Right lobe of liver (tissue), 6 donors: ENCODE data around the gene IBSP. TPM values are rescaled to one million over a fixed set of nuclear protein-coding genes. Genes with fewer than 3 reads are reported as not detected.

Experiments used
- ATAC-seq, 4 donors: fragments of 200-7000 bp; cut with Tn5 transposase; one replicate each; pipeline ENCODE4 v1.9.1; 2020; ENCODE audit warnings: mild to moderate bottlenecking in 4 of 4, moderate library complexity in 4 of 4
- DNase-seq, 3 donors: peaks; one replicate each; pipeline ENCODE4 v3.0.0-alpha.2; 2020
- H3K27ac ChIP-seq, 3 donors: fragments of 200-600 bp; one replicate each; pipeline ENCODE4 v1.8.0; 2022
- H3K27me3 ChIP-seq, 2 donors: fragments of 200-600 bp; one replicate each; pipeline ENCODE4 v1.8.0; 2022
- H3K36me3 ChIP-seq, 4 donors: fragments of 200-600 bp; sonication (generic) in 1 of 4; one replicate each; pipeline versions ENCODE4 v1.5.1 to v1.8.0; 2017 to 2022; ENCODE audit warnings: control low read depth in 1 of 4
- H3K4me1 ChIP-seq, 4 donors: fragments of 200-600 bp; sonication (generic) in 1 of 4; one replicate each; pipeline versions ENCODE4 v1.5.1 to v1.8.0; 2017 to 2022; ENCODE audit warnings: control low read depth in 1 of 4
- H3K4me3 ChIP-seq, 3 donors: fragments of 200-600 bp; one replicate each; pipeline ENCODE4 v1.8.0; 2022
- H3K9me3 ChIP-seq, 4 donors: fragments of 200-600 bp; sonication (generic) in 1 of 4; one replicate each; pipeline versions ENCODE4 v1.5.1 to v1.8.0; 2017 to 2022; ENCODE audit warnings: control low read depth in 1 of 4
- CTCF ChIP-seq, 4 donors: fragments of 200-600 bp in 3 of 4; fragments of 450-650 bp in 1 of 4; IDR thresholded peaks; one replicate each; pipeline versions ENCODE4 v1.5.1 to v1.8.0; 2016 to 2022; ENCODE audit warnings: antibody characterized with exemption in 4 of 4, mild to moderate bottlenecking in 2 of 4
- POLR2A ChIP-seq: fragments of 450-650 bp; IDR thresholded peaks from one replicate; pipeline ENCODE4 v1.6.1; 2017; ENCODE audit warnings: antibody characterized with exemption, mild to moderate bottlenecking
- WGBS: methylation state at CpG from one replicate; pipeline ENCODE4 v1.1.6; 2018; ENCODE audit warnings: low coverage, low lambda C conversion rate; ENCODE audit not compliant: insufficient coverage; ENCODE audit errors: missing lambda C conversion rate; 5-methylcytosine and 5-hydroxymethylcytosine counted together
- intact Hi-C, 2 donors: fragments of 100-400 bp; cut with DNase I; formaldehyde crosslinking; loops; one replicate each; pipeline versions ENCODE4 v1.11.2 to v1.14.1; 2022
- total RNA-seq, 6 experiments: library from RNA; depleted of rRNA in 2 of 6; stranded (reverse); fragments of >200 nt in 2 of 6; fragmentation: NEBNext Ultra II Directional in 3 of 6; extraction: Animal tissue kit (Norgen Biotek cat#: 25700) in 3 of 6; gene quantifications; one replicate each; pipeline versions ENCODE4 v1.1.0 to v1.2.4, GENCODE V29; 2016 to 2023
- donor health status: DM: no; HTN: yes; CAD: no.
- donor health status: DM: no; HTN: no; CAD: no.
- donor health status: DM: no; HTN: no; CAD: no.
- donor health status: DM: no; HTN: yes; CAD: no.
- donor health status: DM: no; HTN: yes; CAD: no.

IBSP gene
- total RNA-seq, 6 experiments from 2014 or later: not detected

- H3K4me3 ChIP-seq: no peak overlapping the region
- DNase-seq: no peak
- WGBS: 65% methylated on average over 2 of the region's 2 CpGs
- no peaks in the 10 kb centered on the region for H3K4me1 ChIP-seq
- no peaks in the 10 kb centered on the region for H3K27me3 ChIP-seq
- H3K27ac ChIP-seq: no peak overlapping the region
- no peaks in the 10 kb centered on the region for H3K36me3 ChIP-seq
- no peaks in the 10 kb centered on the region for H3K9me3 ChIP-seq
- intact Hi-C loops: no loop called here
- no peak for ATAC-seq
- no peak for TF ChIP-seq POLR2A
- TF ChIP-seq CTCF (IDR thresholded peaks at IDR 0.05): no peak
These were observed 12.6 kb downstream of the IBSP start for GRCh38 chr4:87811977-87812376.

DNA sequence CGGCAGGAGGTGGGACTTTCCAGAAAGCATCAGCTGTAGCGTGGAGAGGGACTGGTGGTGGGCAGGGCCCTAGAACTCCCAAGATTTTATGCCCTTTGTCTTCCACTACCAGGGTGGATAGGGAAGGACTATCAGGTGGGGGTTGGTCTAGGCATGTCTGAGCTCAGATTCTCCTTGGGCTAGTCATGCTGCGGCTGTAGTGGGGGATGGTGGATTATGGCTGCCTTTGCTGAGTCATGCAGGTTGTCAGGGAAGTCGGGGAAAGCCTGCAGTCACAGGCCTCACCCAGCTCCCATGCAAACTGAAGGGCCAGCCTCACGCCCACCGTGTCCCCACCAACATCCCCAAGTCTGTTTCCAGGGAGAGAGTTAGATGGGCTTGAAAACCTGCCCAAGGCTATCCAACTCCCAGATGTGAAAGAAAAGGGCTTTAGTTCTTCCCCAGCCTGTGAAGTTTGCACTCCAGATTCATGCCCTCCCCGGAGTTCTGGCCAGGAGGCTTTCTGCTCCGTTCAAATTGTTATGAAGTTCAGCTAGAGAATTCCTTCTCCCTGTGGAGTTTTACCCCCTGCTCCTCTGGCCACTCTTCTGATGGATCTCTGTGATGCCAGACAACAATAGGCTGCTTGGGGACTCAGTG lies 20.0 kb downstream of the IBSP start:
- intact Hi-C loops: no loop called here
- DNase-seq (no peak), ATAC-seq (no peak)
- no peak for TF ChIP-seq CTCF (IDR thresholded peaks at IDR 0.05)
- TF ChIP-seq POLR2A: no peak
- no peaks in the 10 kb centered on the region for H3K27me3 ChIP-seq
- no peak overlapping the region for H3K4me3 ChIP-seq
- WGBS: 75% methylated on average over 1 of the region's 8 CpGs
- no peak overlapping the region for H3K27ac ChIP-seq
- H3K9me3 ChIP-seq: no peaks in the 10 kb centered on the region
- H3K36me3 ChIP-seq: no peaks in the 10 kb centered on the region
- H3K4me1 ChIP-seq: no peaks in the 10 kb centered on the region

DNA sequence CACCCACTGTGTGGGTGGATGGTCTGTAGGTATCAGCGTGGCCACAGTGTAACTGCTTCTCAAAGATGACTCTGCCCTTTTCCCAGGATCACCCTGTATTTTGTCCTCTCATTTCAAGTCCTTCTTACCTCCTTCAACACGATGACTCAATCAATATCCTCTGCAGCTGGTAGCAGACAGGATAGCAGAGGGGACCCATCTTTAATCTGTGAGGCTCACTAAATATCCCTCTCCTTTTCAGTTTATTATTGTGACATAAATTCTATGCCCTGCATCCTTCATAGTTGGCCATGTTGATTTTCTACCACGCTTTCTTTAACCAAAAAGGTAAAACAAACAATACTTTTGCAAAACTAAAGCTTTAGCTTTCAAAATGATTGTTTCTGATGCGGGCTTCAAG lies 23.8 kb downstream of the IBSP start:
- intact Hi-C loops: no loop called here
- no peak for TF ChIP-seq POLR2A
- TF ChIP-seq CTCF (IDR thresholded peaks at IDR 0.05): no peak
- Histone ChIP-seq H3K27me3 (no peaks in the 10 kb centered on the region), H3K27ac (no peak overlapping the region), H3K4me1 (no peaks in the 10 kb centered on the region), H3K36me3 (no peaks in the 10 kb centered on the region), H3K4me3 (no peak overlapping the region), H3K9me3 (no peaks in the 10 kb centered on the region)
- 62% methylated on average over 2 of the region's 4 CpGs for WGBS
- DNase-seq (no peak), ATAC-seq (no peak)

- no peak overlapping the region for H3K27ac ChIP-seq
- H3K4me1 ChIP-seq: no peaks in the 10 kb centered on the region
- no peak for ATAC-seq
- H3K4me3 ChIP-seq: no peak overlapping the region
- no peaks in the 10 kb centered on the region for H3K36me3 ChIP-seq
- no peaks in the 10 kb centered on the region for H3K9me3 ChIP-seq
- intact Hi-C loops: no loop called here
- TF ChIP-seq CTCF (IDR thresholded peaks at IDR 0.05) (no peak), POLR2A (no peak)
- H3K27me3 ChIP-seq: no peaks in the 10 kb centered on the region
- no peak for DNase-seq
- 27% methylated on average over 1 of the region's 1 CpG for WGBS
These were observed 24.4 kb downstream of the IBSP start for GRCh38 chr4:87823724-87824123.

DNA sequence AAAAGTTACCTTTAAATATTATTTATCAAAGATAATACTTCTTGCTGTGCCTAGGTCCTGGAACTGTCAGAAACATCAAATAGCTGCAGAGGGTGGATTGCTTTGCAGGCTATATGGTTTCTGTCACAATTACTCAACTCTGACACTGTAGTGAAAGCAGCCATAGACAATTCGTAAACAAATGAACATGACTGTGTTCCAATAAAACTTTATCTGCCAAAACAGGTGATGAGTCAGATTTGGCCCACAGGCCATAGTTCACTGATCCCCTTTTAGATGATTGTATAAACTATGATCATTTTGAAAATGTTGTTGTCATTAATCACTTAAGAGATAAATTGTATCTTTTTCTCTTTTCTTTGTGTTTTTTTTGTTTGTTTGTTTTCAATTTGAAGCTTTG lies 25.0 kb downstream of the IBSP start:
- no peak for DNase-seq
- Histone ChIP-seq H3K9me3 (no peaks in the 10 kb centered on the region), H3K36me3 (no peaks in the 10 kb centered on the region), H3K27ac (no peak overlapping the region), H3K4me1 (no peaks in the 10 kb centered on the region), H3K4me3 (no peak overlapping the region), H3K27me3 (no peaks in the 10 kb centered on the region)
- 22% methylated on average over 1 of the region's 1 CpG for WGBS
- no peak for ATAC-seq
- intact Hi-C loops: no loop called here
- TF ChIP-seq CTCF (IDR thresholded peaks at IDR 0.05) (no peak), POLR2A (no peak)
